HG03103 (cell line): ENCODE measurements around the gene COMMD1.
A peak's percentile ranks its signal among the peaks of the same experiment; 100 is the strongest.
"Not testable (repeated sequence)": the region's sequence is repeated elsewhere in the genome, so short reads cannot be mapped to it uniquely, and the experiment has no call there.

ENCODE experiments used
- ATAC-seq: cut with Tn5 transposase; IDR thresholded peaks from one replicate; pipeline ENCODE4 v1.9.1; 2021; ENCODE audit warnings: low read depth; ENCODE audit not compliant: unreplicated experiment

The COMMD1 gene

DNA sequence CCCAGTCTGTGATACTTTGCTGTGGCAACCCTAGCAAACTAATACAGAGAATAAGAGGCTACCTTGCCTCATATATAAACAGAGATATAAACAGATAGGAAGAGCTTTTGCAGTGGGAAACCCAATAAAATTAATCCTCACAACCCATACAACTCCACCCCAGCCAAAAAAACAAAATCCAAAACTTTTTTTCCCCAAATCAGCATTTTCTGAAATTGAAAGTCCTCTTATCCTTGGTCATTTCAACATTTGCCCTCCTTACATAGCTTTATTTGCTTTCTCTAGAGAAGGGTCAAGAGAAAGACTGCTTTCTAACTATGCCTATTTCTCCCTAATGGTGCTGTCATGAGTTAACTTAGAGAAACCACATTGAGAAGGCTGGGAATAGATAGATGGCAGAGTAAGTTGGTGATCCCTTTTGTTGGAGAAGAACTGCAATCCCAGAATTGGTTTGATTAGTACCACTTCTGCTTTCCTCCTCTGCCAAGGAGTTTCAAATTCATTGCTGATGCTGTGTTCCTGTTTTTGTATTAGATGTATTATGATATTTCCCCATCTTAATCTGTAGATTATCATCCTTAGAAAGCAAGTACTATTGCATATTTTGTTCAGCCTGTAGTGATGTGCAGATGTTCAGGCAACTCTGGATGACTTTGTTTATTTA lies 214.0 kb downstream of the COMMD1 start:
- ATAC-seq, result no peak

DNA sequence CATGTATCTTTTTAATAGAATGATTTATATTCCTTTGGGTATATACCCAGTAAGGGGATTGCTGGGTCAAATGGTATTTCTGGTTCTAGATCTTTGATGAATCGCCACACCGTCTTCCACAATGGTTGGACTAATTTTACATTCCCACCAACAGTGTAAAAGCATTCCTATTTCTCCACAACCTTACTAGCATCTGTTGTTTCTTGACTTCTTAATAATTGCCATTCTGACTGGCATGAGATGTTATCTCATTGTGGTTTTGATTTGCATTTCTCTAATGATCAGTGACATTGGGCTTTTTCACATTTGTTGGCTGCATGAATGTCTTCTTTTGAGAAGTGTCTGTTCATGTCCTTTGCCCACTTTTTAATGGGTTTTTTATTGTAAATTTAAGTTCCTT lies 220.8 kb downstream of the COMMD1 start:
- not testable (repeated sequence) for ATAC-seq

DNA sequence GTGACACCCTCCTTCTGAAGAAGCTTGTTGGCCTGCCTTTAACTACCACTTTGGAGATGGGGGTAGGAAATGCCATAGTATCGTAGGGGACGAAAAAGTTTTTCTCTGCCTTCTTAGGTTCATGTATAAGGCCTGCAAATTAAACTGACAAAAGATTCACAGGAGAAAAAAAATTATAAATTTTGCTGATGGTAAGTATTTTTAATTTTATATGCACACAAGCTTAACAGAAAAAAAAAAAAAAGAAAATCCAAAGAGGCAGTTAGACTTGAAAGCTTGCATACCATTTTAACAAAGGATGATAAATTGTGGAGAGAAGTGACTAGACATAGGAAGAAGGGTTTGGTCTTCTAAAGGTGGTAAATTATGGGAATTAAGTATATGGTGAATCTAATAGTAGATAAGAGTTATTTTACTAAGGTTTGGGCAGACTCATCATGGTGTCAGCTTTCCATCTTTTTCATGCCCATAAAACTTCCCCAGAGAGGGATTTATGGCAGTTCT lies 227.9 kb downstream of the COMMD1 start:
- no peak for ATAC-seq

DNA sequence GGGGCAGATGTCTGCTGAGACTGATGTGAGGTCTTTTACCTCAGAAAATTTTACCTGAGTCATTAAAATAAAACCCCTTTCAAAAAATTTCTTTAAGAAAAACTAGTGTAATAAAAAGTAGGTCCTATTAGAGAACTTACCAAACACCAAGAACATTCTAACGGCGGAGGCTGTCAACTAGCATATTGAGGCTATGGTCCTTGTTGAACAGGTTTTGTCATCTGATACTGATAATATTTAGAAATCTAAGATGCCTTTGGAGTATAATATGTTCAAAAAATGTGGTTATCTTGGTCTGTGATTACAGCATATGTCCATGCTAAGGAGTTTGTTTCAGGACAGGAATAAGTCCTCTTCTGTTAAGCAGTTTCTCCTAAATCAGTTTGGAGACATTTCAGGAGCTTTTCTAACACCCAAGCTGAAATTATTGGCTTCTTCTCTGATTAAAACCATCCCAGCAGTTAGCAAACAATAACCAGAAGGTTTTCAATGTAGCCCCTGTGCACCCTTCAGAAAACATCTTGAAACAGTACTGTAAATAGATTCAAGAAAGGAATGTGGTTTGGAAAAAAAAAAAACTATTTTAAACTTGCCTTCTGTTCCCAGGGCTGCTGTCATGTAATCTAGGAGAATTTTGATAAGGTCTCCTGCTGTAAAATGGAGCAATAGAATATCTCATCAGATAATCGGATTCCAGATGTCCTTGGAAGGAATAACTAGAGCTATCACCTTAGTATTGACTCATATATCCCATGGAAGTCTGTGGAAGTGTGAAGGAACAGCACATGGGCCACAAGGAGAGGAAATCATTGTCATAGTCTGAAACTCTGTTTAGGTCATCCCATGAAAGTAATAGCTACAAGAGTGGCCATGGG lies 231.7 kb downstream of the COMMD1 start:
- ATAC-seq, result no peak

DNA sequence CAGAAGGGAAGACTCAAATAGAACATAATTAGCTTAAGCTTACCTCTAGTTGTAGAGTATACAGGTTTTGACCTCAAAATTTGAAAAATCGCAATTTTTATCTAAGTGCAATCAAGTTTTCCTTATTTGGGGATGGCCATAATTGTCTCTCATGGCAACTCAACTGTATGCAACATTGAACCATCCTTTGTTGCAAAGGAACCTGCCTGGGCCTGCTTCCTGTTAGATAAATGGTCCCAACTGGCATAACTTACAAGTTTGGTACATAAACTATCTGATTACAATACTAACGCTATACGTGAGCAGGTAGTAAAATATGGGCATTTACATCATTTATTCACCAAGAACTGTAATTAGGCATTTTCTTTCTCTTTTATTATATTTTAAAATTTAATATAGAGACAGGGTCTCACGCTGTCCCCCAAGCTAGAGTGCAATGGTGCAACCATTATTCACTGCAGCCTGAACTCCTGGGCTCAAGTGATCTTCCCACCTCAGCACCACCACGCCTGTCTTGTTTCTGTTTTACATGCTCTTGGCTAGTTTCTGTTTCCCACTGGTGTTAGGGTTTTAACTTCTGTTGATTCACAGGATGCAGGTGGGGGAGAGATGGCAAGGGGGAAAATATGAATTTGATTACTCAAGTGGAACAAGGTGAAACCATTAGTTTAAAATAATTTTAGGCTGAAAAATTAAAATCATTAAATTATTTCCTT lies 235.1 kb downstream of the COMMD1 start:
- peak; percentile 47 for ATAC-seq

DNA sequence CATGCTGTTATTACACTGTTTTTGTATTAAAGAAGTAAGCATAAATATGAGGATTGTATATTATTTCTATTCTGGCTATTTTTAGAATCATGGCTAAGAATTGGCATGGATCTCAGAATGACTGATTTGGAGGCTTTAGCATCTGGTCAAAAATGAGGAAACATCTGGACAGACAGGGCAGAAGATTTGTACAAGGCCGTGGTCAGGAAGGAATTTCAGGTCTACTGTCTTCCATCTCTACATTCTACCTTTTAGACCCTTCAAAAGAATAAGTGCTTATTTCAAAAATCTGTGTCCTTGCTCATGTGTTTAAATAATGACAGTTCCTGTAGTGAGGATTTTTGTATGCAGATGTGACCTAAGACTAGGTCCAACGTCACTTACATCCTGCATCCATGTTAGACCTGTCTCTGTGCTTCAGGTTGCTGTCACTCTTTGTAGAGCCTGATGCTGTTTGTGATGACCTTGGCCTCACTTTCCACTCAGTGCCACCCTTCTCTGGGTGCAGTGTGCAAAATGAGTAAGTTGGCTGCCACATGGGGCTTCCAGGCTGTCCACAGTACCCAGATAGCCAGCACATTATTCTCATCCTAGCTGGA lies 235.8 kb downstream of the COMMD1 start:
- no peak for ATAC-seq

DNA sequence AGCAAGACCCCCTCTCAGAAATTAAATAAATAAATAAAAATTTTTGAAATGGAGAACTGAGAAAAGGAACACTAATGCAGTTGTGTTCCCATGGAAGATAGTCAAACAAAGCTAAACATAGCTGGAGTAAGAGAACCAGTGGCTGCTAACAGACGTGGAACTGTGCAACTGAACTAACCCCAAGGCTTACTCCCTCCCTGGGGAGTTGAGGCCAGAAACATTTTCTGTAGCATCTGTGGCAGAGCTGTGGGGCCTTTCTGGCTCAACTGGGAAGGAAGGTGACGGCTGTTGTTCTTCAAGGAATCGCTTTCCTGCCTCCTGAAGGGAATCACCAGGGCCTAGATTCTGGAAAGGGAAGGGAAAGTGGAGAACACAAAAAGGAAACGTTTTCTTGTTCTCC lies 236.6 kb downstream of the COMMD1 start:
- peak; percentile 45 for ATAC-seq

DNA sequence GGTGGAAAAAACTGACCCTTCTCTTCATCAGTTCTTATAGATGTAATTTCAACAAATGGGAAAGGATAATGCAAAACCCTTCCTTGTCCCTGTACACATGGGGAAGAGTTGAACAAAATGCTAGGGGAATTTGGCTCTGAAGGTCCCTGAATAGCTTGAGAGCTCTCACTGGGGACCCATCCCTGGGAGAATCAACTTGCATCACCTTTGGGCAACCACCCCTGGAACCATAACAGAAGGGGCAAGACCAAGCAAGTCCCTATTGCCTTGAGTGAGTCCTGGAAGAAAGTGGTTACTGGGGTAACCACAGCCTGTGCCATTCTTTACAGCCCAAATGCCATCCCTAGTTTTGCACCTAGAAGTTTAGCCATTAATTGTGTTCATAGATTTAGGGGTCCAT lies 238.2 kb downstream of the COMMD1 start:
- ATAC-seq, result no peak

DNA sequence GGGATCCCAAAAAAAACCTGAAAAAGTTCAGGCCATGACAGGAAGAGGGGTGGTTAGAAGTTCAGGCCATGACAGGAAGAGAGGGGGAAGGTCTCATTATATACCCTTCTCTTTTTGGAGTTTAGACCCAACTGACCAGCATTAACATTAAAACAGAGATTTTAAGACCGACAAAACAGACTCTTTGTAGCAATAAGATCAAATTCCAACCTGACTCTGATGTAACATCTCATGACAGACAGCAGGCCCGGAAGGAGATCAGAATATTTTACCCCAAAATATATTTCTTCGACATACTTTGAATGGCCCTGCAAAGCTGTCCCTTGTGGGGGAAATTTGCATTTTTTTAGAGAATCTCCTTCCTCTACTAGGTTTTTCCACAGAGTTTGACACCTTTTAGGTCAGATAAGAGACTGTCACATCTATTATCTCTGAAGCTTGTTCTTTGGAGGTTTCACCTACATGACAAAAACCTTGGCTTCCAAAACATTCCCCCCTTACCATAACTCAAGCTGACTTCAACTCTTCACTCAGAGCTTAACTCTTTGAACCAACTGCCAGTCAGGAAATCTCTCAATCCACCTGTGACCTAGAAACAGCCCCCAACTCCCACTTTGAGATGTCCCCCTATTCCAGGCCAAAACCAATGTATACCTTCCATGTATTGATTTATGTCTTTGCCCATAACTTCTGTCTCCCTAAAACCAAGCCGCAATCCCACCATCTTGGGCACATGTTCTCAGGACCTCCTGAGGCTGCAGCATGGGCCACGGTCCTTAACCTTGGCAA lies 239.4 kb downstream of the COMMD1 start:
- no peak for ATAC-seq

DNA sequence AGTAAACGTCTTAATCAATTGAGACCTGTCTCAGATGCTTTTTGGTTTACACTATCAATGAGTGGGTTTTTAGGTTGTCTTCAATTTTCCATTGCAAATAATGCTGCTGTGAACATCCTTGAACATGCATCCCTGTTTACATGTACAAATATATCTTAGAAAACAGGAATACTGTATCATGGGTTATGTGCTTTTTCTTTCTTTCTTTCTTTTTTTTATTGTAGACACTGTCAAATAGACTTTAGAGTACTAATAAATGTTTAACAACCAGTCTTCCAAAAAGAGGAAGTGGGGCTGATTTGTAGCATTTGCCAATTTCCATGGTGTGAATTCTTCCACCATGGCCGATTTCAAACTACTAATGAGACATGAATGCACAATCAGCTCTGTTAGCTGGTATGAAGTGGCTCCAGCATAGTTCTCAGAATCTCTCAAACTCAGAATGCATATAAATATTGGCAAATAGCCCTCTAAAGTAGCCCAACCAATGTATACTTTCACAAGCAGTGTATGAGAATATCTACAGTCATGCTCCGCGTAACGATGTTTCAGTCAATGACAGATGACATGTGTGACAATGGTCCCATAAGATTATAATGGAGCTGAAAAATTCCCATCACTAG lies 240.1 kb downstream of the COMMD1 start:
- no peak for ATAC-seq

DNA sequence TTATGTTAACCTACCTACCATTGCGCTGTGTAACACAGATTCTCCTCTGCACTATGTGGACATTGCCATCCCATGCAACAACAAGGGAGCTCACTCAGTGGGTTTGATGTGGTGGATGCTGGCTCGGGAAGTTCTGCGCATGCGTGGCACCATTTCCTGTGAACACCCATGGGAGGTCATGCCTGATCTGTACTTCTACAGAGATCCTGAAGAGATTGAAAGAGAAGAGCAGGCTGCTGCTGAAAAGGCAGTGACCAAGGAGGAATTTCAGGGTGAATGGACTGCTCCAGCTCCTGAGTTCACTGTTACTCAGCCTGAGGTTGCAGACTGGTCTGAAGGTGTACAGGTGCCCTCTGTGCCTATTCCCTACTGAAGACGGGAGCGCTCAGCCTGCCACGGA lies 241.3 kb downstream of the COMMD1 start:
- ATAC-seq, result not testable (repeated sequence)

DNA sequence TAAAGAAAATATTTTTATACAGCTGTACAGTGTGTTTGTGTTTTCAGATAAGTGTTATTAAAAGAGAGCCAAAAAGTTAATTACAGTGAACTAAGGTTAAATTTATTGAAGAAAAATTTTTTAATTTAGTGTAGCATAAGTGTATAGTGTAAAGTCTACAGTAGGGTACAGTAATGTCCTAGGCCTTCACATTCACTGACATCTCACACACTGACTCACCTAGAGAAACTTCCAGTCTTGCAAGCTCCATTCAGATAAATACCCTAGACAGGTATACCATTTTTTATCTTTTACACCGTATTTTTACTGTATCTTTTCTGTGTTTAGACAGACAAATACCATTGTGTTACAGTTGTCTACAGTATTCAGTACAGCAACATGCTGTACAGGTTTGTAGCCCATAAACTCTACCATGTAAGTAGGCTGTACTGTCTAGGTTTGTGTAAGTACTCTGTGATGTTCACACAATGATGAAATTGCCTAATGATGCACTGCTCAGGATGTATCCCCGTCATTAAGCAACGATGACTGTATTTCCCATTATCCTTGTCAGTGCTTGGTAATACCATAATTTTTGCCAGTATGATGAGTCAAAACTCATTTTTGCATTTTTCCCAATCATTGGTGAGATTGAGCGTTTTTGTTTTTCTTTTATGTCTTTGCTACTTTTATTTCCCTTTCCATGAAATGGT lies 242.3 kb downstream of the COMMD1 start:
- ATAC-seq, result no peak

DNA sequence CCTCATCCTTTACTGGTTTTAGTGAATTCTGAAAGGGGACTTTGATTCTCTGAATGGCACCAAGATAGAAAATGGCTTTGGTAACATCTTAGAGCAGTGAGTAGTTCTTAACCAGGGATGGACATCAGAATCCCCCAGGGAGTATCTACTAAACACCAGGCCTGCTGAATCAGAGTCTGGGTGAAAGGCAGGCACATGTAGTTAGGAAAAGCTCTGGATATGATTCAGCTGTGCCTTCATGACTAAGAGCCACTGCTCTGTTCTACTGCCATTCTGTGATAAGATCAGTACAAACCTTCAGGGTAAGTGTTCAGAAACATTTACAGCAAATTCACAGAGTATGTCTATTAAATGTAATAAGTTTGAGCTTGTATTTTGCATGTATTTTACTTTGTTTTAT lies 244.2 kb downstream of the COMMD1 start:
- ATAC-seq, result no peak

DNA sequence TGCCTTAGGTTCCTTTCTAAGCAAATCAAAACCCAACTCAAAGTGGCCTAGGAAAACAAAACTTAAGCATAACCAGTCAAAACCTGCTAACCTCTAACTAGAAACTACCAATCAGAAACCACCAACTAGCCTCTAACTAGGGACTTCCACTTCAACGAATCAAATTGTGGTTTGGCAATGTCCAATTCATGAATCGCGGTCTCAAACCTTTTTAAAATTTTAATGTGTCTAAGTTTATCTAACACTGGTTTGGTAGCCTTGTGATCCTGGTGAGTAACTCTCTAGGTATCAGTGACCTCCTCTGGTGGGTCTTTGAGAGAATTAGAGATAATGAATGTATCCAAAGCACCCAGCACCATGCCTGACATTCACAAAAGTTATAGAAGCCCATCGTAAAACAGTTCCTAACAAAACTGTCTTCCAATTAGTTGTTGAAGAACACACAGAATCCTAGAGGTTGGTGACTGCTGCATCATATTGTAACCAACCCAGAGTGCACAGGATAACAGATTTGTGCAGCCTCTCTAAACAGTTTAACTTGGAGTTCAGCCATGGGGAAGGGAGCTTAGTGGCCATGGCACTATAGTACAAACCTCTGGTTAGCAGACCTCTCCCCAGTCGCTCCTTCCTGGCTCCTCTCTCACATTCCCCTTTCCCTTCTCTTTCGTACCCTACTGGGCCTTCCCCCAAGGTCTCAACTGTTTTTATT lies 245.3 kb downstream of the COMMD1 start:
- no peak for ATAC-seq

DNA sequence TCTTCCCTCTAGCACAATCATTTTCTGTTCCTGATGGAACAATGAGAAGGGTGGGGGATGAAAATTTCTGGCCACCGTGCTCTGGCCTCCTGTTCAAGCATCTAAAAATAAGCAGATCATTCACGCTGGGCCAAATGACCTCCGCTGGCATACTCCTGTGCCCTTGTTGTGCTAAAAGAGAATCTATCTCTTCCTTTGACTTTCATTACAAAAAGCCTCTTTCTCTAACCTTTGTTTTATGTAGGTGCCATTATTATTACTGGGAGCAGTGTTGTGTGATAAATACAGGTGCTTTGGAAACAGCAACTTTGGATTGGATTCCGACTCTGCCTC lies 245.8 kb downstream of the COMMD1 start:
- no peak for ATAC-seq

DNA sequence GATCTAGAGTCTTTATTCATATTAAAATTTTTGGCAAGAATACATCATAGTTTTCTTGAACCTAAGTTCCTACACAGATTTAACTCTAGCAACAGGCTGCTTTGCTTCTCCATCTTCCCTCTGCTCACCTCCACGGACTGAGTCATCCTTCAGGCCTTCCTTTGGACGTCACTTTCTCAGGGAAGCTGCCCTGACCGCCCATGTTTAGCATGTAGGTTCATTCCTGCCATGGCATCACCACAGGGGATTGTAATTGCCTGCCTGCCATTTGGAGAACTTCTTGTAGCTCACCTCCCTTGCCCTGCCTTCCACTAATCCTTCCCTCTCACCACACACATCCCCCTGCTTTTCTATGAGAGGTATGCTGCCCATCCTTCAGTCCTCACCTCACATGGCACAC lies 246.5 kb downstream of the COMMD1 start:
- ATAC-seq, result no peak

DNA sequence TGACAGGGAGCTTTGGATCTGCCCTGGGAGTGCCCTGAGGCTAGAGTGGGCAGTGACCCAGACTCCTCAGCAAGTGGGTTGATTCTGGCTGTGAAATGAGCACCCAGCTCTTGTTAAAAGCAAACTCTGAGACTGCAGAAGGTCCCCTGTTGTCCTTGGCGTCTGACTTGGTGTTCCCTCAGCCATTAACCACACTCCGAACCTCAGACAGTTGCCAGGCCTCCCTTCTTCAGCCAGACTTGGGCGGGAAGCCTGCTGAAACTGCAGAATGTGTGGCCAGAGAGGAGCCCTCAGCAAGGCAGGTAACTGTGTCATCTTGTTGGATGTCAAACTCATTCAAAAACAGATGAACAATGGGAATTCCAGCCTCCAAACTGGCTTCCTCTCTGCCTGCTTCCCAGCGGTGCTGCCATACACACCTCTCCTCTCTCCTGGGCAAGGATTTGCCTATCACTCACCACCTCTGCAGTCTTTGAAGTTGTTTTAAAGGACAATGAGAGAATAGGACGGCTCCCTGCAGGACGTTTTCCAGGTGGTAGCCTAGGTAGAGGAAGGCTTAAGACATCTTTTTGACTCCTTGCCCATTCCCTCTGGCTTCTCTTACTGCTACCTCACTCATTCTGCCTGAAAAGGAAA lies 251.5 kb downstream of the COMMD1 start:
- ATAC-seq, result no peak

DNA sequence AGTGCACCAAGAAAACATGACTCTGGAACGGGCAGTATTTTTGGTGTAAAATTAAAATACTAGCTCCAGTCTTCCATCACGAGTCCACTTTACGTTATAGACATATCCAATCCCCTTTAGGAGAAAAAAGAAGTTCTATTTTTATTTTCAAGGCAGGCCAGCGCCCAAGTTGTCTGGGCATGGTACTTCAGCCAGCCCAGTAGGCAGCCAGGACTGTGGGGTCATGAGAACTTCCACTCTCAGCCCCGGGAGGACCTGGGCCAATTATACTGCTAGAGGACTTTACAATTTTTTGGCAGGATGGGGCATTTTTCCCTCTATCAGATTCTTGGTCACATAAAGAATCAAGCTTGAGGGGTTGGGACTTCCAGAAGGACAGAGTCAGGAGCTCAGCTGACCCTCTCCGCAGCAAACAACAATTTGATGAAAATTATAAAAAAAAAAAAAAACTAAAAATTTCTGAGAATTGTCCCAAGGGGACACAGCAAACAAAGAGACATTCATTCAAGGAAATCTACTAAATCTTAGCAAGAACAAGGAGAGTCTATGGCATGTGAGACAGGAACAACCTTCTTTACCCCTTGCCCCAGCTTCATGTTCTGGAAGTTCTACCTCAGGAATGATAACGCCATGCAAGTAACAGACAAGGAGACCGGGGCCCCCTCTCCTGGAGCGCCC lies 253.1 kb downstream of the COMMD1 start:
- no peak for ATAC-seq
